Tibial nerve (tissue), 4 donors: ENCODE data around the gene PLXNC1. TPM values are rescaled to one million over a fixed set of nuclear protein-coding genes. Genes with fewer than 3 reads are reported as not detected.

Experiments
- DNase-seq, 2 donors: peaks; one replicate each; pipeline ENCODE4 v3.0.0-alpha.2; 2019; ENCODE audit warnings: low spot score in 2 of 2
- H3K27ac ChIP-seq, 4 donors: fragments of 200-600 bp; sonication (generic) in 3 of 4; one replicate each; pipeline ENCODE4 v1.5.1; 2017 to 2019; ENCODE audit warnings: mild to moderate bottlenecking in 1 of 4
- H3K27me3 ChIP-seq, 2 donors: fragments of 200-600 bp; sonication (generic) in 1 of 2; one replicate each; pipeline versions ENCODE4 v1.5.1 to v1.6.0; 2017 to 2019
- H3K36me3 ChIP-seq, 3 donors: fragments of 200-600 bp; sonication (generic); one replicate each; pipeline ENCODE4 v1.5.1; 2018 to 2019
- H3K4me1 ChIP-seq, 4 donors: fragments of 200-600 bp; sonication (generic) in 3 of 4; one replicate each; pipeline ENCODE4 v1.5.1; 2017 to 2019
- H3K4me3 ChIP-seq, 4 donors: fragments of 200-600 bp; sonication (generic) in 3 of 4; one replicate each; pipeline ENCODE4 v1.5.1; 2017 to 2019; ENCODE audit warnings: mild to moderate bottlenecking in 1 of 4, moderate library complexity in 1 of 4
- H3K9me3 ChIP-seq, 4 donors: fragments of 200-600 bp; sonication (generic) in 3 of 4; one replicate each; pipeline ENCODE4 v1.5.1; 2017 to 2019
- CTCF ChIP-seq, 5 experiments: fragments of 200-600 bp in 3 of 5; fragments of 450-650 bp in 2 of 5; sonication (generic) in 3 of 5; IDR thresholded peaks; one replicate each; pipeline ENCODE4 v1.5.1; 2016 to 2019; ENCODE audit warnings: antibody characterized with exemption in 5 of 5, mild to moderate bottlenecking in 3 of 5, moderate library complexity in 2 of 5
- EP300 ChIP-seq, 2 donors: sonication (generic); formaldehyde crosslinking; IDR thresholded peaks; one replicate each; pipeline ENCODE4 v1.6.1; 2017; ENCODE audit warnings: antibody characterized with exemption in 2 of 2, mild to moderate bottlenecking in 1 of 2
- POLR2A ChIP-seq, 2 donors: fragments of 450-650 bp; IDR thresholded peaks; one replicate each; pipeline ENCODE4 v1.6.1; 2017; ENCODE audit warnings: antibody characterized with exemption in 2 of 2, mild to moderate bottlenecking in 2 of 2, moderate library complexity in 2 of 2
- WGBS, 2 donors: methylation state at CpG; one replicate each; pipeline ENCODE4 v1.1.5; 2018; 5-methylcytosine and 5-hydroxymethylcytosine counted together
- total RNA-seq, 4 donors: library from RNA; depleted of rRNA; stranded (reverse); fragments of >200 nt; gene quantifications; one replicate each; pipeline ENCODE4 v1.1.0, GENCODE V29; 2016

Gene PLXNC1
- total RNA-seq, 4 donors from 2014 or later: 9.0 to 20.8 (median 11.4) TPM

- WGBS, 2 donors: 79 to 95% methylated on average over 5 of the region's 5 CpGs
- TF ChIP-seq EP300 (IDR thresholded peaks at IDR 0.05) (no peak), POLR2A (IDR thresholded peaks at IDR 0.05) (no peak), CTCF (IDR thresholded peaks at IDR 0.05) (no peak)
- no peaks in the 10 kb centered on the region for H3K9me3 ChIP-seq
- H3K4me3 ChIP-seq: no peak overlapping the region
- no peaks in the 10 kb centered on the region for H3K36me3 ChIP-seq
- H3K4me1 ChIP-seq: peaks cover 0 to 21% (median 4%) of the 10 kb centered on the region in 4 donors
- H3K27me3 ChIP-seq: no peaks in the 10 kb centered on the region
- no peak overlapping the region for H3K27ac ChIP-seq
- no peak for DNase-seq
Observed at GRCh38 chr12:94272280-94272679, 123.9 kb downstream of the PLXNC1 start.

- Histone ChIP-seq H3K27ac (no peak overlapping the region), H3K4me1 (peaks cover 0 to 20% (median under 1%) of the 10 kb centered on the region in 4 donors), H3K4me3 (no peak overlapping the region), H3K9me3 (no peaks in the 10 kb centered on the region), H3K36me3 (no peaks in the 10 kb centered on the region), H3K27me3 (no peaks in the 10 kb centered on the region)
- no peak for TF ChIP-seq CTCF (IDR thresholded peaks at IDR 0.05)
- TF ChIP-seq EP300 (IDR thresholded peaks at IDR 0.05): no peak
- no peak for TF ChIP-seq POLR2A (IDR thresholded peaks at IDR 0.05)
- DNase-seq: no peak
- 93 to 97% methylated on average over 3 of the region's 3 CpGs for WGBS, 2 donors
Observed at GRCh38 chr12:94273272-94273671, 124.9 kb downstream of the PLXNC1 start.

- H3K36me3 ChIP-seq: peaks cover 0 to 10% (median 0%) of the 10 kb centered on the region in 3 donors
- no peaks in the 10 kb centered on the region for H3K9me3 ChIP-seq
- no peaks in the 10 kb centered on the region for H3K27me3 ChIP-seq
- peak overlapping the region in 1 of 4 donors; percentile 50 for H3K27ac ChIP-seq
- DNase-seq: no peak
- H3K4me1 ChIP-seq: peaks cover 0 to 22% (median 0%) of the 10 kb centered on the region in 4 donors
- TF ChIP-seq POLR2A (IDR thresholded peaks at IDR 0.05) (no peak), EP300 (IDR thresholded peaks at IDR 0.05) (no peak), CTCF (IDR thresholded peaks at IDR 0.05) (no peak)
- WGBS, 2 donors: 79 to 80% methylated on average over 6 of the region's 6 CpGs
- no peak overlapping the region for H3K4me3 ChIP-seq
Observed at GRCh38 chr12:94276725-94277124, 128.3 kb downstream of the PLXNC1 start.

- no peaks in the 10 kb centered on the region for H3K27me3 ChIP-seq
- H3K4me1 ChIP-seq: peaks cover 0 to 22% (median 0%) of the 10 kb centered on the region in 4 donors
- H3K4me3 ChIP-seq: no peak overlapping the region
- no peaks in the 10 kb centered on the region for H3K9me3 ChIP-seq
- peak overlapping the region in 1 of 4 donors; percentile 50 for H3K27ac ChIP-seq
- WGBS, 2 donors: 60 to 67% methylated on average over 9 of the region's 9 CpGs
- no peak for TF ChIP-seq CTCF (IDR thresholded peaks at IDR 0.05)
- peak in 1 of 2 donors; percentile 68 for TF ChIP-seq EP300 (IDR thresholded peaks at IDR 0.05)
- peak; percentile 51 to 53 for DNase-seq
- peaks cover 0 to 10% (median 0%) of the 10 kb centered on the region in 3 donors for H3K36me3 ChIP-seq
Observed at GRCh38 chr12:94277426-94278000, 129.1 kb downstream of the PLXNC1 start.

- Histone ChIP-seq H3K4me3 (no peak overlapping the region), H3K4me1 (peaks cover 0 to 25% (median 3%) of the 10 kb centered on the region in 4 donors), H3K36me3 (peaks cover 0 to 10% (median 0%) of the 10 kb centered on the region in 3 donors), H3K27me3 (no peaks in the 10 kb centered on the region), H3K9me3 (no peaks in the 10 kb centered on the region), H3K27ac (no peak overlapping the region)
- 84 to 92% methylated on average over 7 of the region's 7 CpGs for WGBS, 2 donors
- DNase-seq: no peak
- TF ChIP-seq CTCF (IDR thresholded peaks at IDR 0.05) (no peak), EP300 (IDR thresholded peaks at IDR 0.05) (no peak), POLR2A (IDR thresholded peaks at IDR 0.05) (no peak)
Observed at GRCh38 chr12:94280063-94280462, 131.7 kb downstream of the PLXNC1 start.
